HCT116 (cell line): ENCODE data around the gene CAPRIN2. TPM values are rescaled to one million over a fixed set of nuclear protein-coding genes. Genes with fewer than 3 reads are reported as not detected.

Experiments used
- ATAC-seq: fragments of 200-7000 bp; cut with Tn5 transposase; 2 replicates; pipeline ENCODE4 v1.9.1; 2020; ENCODE audit warnings: mild to moderate bottlenecking, moderate library complexity
- Bru-seq: library from RNA; stranded (reverse); fragments of 400-500 nt; gene quantifications from one replicate; lab custom pipeline; 2021; lab: Mats Ljungman, UMichigan
- BruChase-seq, 2 experiments: library from RNA; stranded (reverse); fragments of 400-500 nt; gene quantifications; one replicate each; lab custom pipeline; 2021; lab: Mats Ljungman, UMichigan
- BruUV-seq: library from RNA; stranded (reverse); fragments of 400-500 nt; replicated peaks from 2 replicates; lab custom pipeline; 2021; lab: Mats Ljungman, UMichigan
- CTCF ChIA-PET: fragments of 300-600 bp; sonication (Branson Sonifier 250); formaldehyde crosslinking; loops from one replicate; lab custom pipeline; 2021; ENCODE audit warnings: antibody characterized with exemption; lab: Charles Lee
- POLR2A ChIA-PET: fragments of 300-600, 350-600 bp; sonication (Branson Sonifier 250); formaldehyde crosslinking; loops from one replicate; lab custom pipeline; 2021; ENCODE audit warnings: antibody characterized with exemption; lab: Charles Lee
- RAD21 ChIA-PET, 2 experiments: fragments of 300-600 bp; sonication (Branson Sonifier 250); formaldehyde crosslinking; loops; one replicate each; lab custom pipeline; 2023; ENCODE audit warnings: low total read pairs in 2 of 2; ENCODE audit not compliant: uncharacterized antibody in 2 of 2, unreplicated experiment in 2 of 2, low non-redundant PET in 1 of 2; lab: Charles Lee
- DNase-seq: peaks from one replicate; pipeline ENCODE4 v3.0.0-alpha.2; 2010; ENCODE audit warnings: low read depth, low spot score
- H2AFZ ChIP-seq: fragments of 200-600 bp; shearing (Covaris generic), sonication (generic); 2 replicates; pipeline ENCODE4 v1.6.1; 2017; ENCODE audit warnings: low read depth, mixed run types, mixed read lengths, antibody characterized with exemption, low read length; ENCODE audit not compliant: poor library complexity, severe bottlenecking
- H3K27ac ChIP-seq: 2 replicates; pipeline ENCODE4 v1.5.1; 2012; ENCODE audit warnings: low read depth, low read length
- H3K27me3 ChIP-seq: fragments of 200-600 bp; sonication (generic); 2 replicates; pipeline ENCODE4 v1.6.1; 2016; ENCODE audit warnings: mixed run types, low read length, mixed read lengths; ENCODE audit not compliant: insufficient read depth
- H3K36me3 ChIP-seq, 2 experiments: fragments of 200-500 bp in 1 of 2; fragments of 200-600 bp in 1 of 2; sonication (Bioruptor generic) in 1 of 2; sonication (generic) in 1 of 2; 2 replicates each; pipeline versions ENCODE4 v1.5.1 to v1.6.1; 2014 to 2016; ENCODE audit warnings: low read length in 2 of 2, inconsistent platforms in 1 of 2, mixed read lengths in 1 of 2, mixed run types in 1 of 2; ENCODE audit not compliant: insufficient read depth in 2 of 2, control insufficient read depth in 1 of 2
- H3K4me1 ChIP-seq, 2 experiments: fragments of 200-600 bp in 1 of 2; sonication (generic) in 1 of 2; 2 replicates each; pipeline versions ENCODE4 v1.5.1 to v1.6.1; 2012 to 2017; ENCODE audit warnings: low read length in 2 of 2, inconsistent platforms in 1 of 2, mild to moderate bottlenecking in 1 of 2, mixed read lengths in 1 of 2, mixed run types in 1 of 2, moderate library complexity in 1 of 2; ENCODE audit not compliant: insufficient read depth in 2 of 2, control insufficient read depth in 1 of 2
- H3K4me2 ChIP-seq: fragments of 200-600 bp; sonication (generic); 2 replicates; pipeline ENCODE4 v1.6.1; 2017; ENCODE audit warnings: mixed run types, low read length, mixed read lengths
- H3K4me3 ChIP-seq, 2 experiments: fragments of 200-600 bp in 1 of 2; sonication (generic) in 1 of 2; replicated peaks in 1 of 2; 2 replicates each; pipeline ENCODE4 v1.5.1; 2011 to 2016; ENCODE audit warnings: low read length in 2 of 2, control low read depth in 1 of 2, low read depth in 1 of 2, mild to moderate bottlenecking in 1 of 2, mixed read lengths in 1 of 2, mixed run types in 1 of 2
- H3K79me2 ChIP-seq: fragments of 200-600 bp; sonication (generic); 2 replicates; pipeline ENCODE4 v1.6.1; 2017; ENCODE audit warnings: mild to moderate bottlenecking, mixed run types, low read length, moderate library complexity, mixed read lengths; ENCODE audit not compliant: insufficient read depth
- H3K9ac ChIP-seq: fragments of 200-600 bp; sonication (generic); 2 replicates; pipeline ENCODE4 v1.6.1; 2016; ENCODE audit warnings: low read length, mixed read lengths
- H3K9me2 ChIP-seq: fragments of 200-600 bp; sonication (generic), shearing (Covaris generic); 2 replicates; pipeline ENCODE4 v1.6.1; 2017; ENCODE audit warnings: mixed run types, mild to moderate bottlenecking, moderate library complexity; ENCODE audit not compliant: insufficient read depth
- H3K9me3 ChIP-seq, 2 experiments: fragments of 200-500 bp in 1 of 2; fragments of 200-600 bp in 1 of 2; sonication (Bioruptor generic) in 1 of 2; sonication (generic) in 1 of 2; 2 replicates each; pipeline ENCODE4 v1.6.1; 2014 to 2017; ENCODE audit warnings: low read length in 2 of 2, mixed read lengths in 2 of 2, inconsistent platforms in 1 of 2, low read depth in 1 of 2, mild to moderate bottlenecking in 1 of 2, mixed run types in 1 of 2, moderate library complexity in 1 of 2; ENCODE audit not compliant: control insufficient read depth in 1 of 2, insufficient read depth in 1 of 2
- H4K20me1 ChIP-seq: fragments of 200-600 bp; sonication (generic), shearing (Covaris generic); 2 replicates; pipeline ENCODE4 v1.6.1; 2017; ENCODE audit warnings: mixed run types, mild to moderate bottlenecking, moderate library complexity; ENCODE audit not compliant: insufficient read depth
- ATF3 ChIP-seq: IDR thresholded peaks from 2 replicates; pipeline ENCODE4 v1.6.1; 2012
- CBX3 ChIP-seq: IDR thresholded peaks from 2 replicates; pipeline ENCODE4 v1.6.1; 2012; ENCODE audit warnings: low read depth
- CTCF ChIP-seq, 3 experiments: fragments of 200-600 bp in 1 of 3; sonication (generic) in 1 of 3; IDR thresholded peaks in 2 of 3; conservative IDR thresholded peaks in 1 of 3; 2 replicates each; pipeline ENCODE4 v1.5.1; 2012 to 2017; ENCODE audit warnings: low read depth in 2 of 3, low read length in 2 of 3, antibody characterized with exemption in 1 of 3, borderline replicate concordance in 1 of 3, control low read depth in 1 of 3, mild to moderate bottlenecking in 1 of 3, mixed read lengths in 1 of 3, mixed run types in 1 of 3, moderate library complexity in 1 of 3; ENCODE audit not compliant: insufficient read depth in 1 of 3
- EGR1 ChIP-seq: IDR thresholded peaks from 2 replicates; pipeline ENCODE4 v1.6.1; 2012; ENCODE audit warnings: low read depth
- ELF1 ChIP-seq: IDR thresholded peaks from 2 replicates; pipeline ENCODE4 v1.6.1; 2012; ENCODE audit warnings: low read depth, borderline replicate concordance
- EZH2 ChIP-seq: fragments of 200-600 bp; sonication (generic); IDR thresholded peaks from 2 replicates; pipeline ENCODE4 v1.6.1; 2017; ENCODE audit warnings: antibody characterized with exemption, mixed run types
- EZH2phosphoT487 ChIP-seq: fragments of 200-600 bp; IDR thresholded peaks from 2 replicates; pipeline ENCODE4 v1.6.1; 2018; ENCODE audit warnings: antibody characterized with exemption, borderline replicate concordance
- FOSL1 ChIP-seq: IDR thresholded peaks from 2 replicates; pipeline ENCODE4 v1.6.1; 2012; ENCODE audit warnings: low read depth
- JUND ChIP-seq: IDR thresholded peaks from 2 replicates; pipeline ENCODE4 v1.6.1; 2012
- POLR2A ChIP-seq: IDR thresholded peaks from 2 replicates; pipeline ENCODE4 v1.7.0; 2011; ENCODE audit warnings: borderline replicate concordance; ENCODE audit not compliant: insufficient read depth, insufficient read length; ENCODE audit errors: extremely low read depth
- POLR2AphosphoS5 ChIP-seq: IDR thresholded peaks from 2 replicates; pipeline ENCODE4 v1.6.1; 2011; ENCODE audit warnings: mild to moderate bottlenecking, low read depth, low read length, moderate library complexity
- RAD21 ChIP-seq: IDR thresholded peaks from 2 replicates; pipeline ENCODE4 v1.6.1; 2012; ENCODE audit warnings: low read depth, mild to moderate bottlenecking
- REST ChIP-seq: IDR thresholded peaks from 2 replicates; pipeline ENCODE4 v1.6.1; 2012; ENCODE audit warnings: low read depth
- SP1 ChIP-seq: IDR thresholded peaks from 2 replicates; pipeline ENCODE4 v1.6.1; 2012; ENCODE audit warnings: low read depth
- SRF ChIP-seq: IDR thresholded peaks from 2 replicates; pipeline ENCODE4 v1.6.1; 2012; ENCODE audit warnings: low read depth
- YY1 ChIP-seq: IDR thresholded peaks from 2 replicates; pipeline ENCODE4 v1.6.1; 2011; ENCODE audit warnings: low read length, low read depth, moderate library complexity, mild to moderate bottlenecking; ENCODE audit not compliant: insufficient replicate concordance; ENCODE audit errors: extremely low read depth
- ZFX ChIP-seq: fragments of 450-650 bp; IDR thresholded peaks from 2 replicates; pipeline ENCODE4 v1.6.1; 2017
- intact Hi-C: fragments of 100-400 bp; cut with micrococcal nuclease; formaldehyde crosslinking; loops from 2 replicates; pipeline ENCODE4 v1.10.0; 2022
- long read RNA-seq: library from polyadenylated mRNA; unstranded; transcript quantifications from one replicate; pipeline ENCODE4 v2.0.0, GENCODE V29; 2021; ENCODE audit not compliant: unreplicated experiment
- polyA plus RNA-seq: library from polyadenylated mRNA; unstranded; fragments of >200 nt; gene quantifications from 2 replicates; pipeline ENCODE4 v1.2.1, GENCODE V29; 2012; ENCODE audit warnings: missing spikeins
- total RNA-seq: library from RNA; stranded (reverse); gene quantifications from one replicate; pipeline ENCODE4 v1.2.1, GENCODE V29; 2021; ENCODE audit not compliant: unreplicated experiment

The CAPRIN2 gene
- 30.8 TPM for total RNA-seq
- polyA plus RNA-seq, result 19.0 and 24.0 TPM in 2 replicates
- percentile 86 among the genes with signal in this experiment for Bru-seq, nascent RNA
- percentile 84 among the genes with signal in this experiment for BruChase-seq, experiment 1, labeled RNA remaining after a 6-hour chase
- BruChase-seq, experiment 2, labeled RNA remaining after a 2-hour chase, result percentile 90 among the genes with signal in this experiment
- long read RNA-seq, partial matches to known transcripts, result 5 of 22 reads
- long read RNA-seq, other reads (novel, unspliced or antisense), result 17 of 22 reads

GRCh38 chr12:30754750-30755394 lies at the start of gene CAPRIN2:
Gene CAPRIN2, minus strand, starts transcription at chr12:30754951. Its CDS starts 1,431 bp downstream, at chr12:30753520.
- Histone ChIP-seq H3K9me2 (no peaks in the 10 kb centered on the region), H3K79me2 (peaks cover 35% of the 10 kb centered on the region), H3K4me1 (peaks cover 4 to 21% of the 10 kb centered on the region in 2 experiments; a peak in 3 of 4 replicates), H3K4me3 (peak within 1 kb of the TSS; percentile 64 to 77), H3K27me3 (no peaks in the 10 kb centered on the region), H3K27ac (peak within 1 kb of the TSS; percentile 71), H3K36me3 (peaks cover 0 to 1% of the 10 kb centered on the region in 2 experiments; a peak in 1 of 4 replicates), H3K9me3 (no peaks in the 10 kb centered on the region), H2AFZ (peak within 1 kb of the TSS; percentile 69), H3K4me2 (peak within 1 kb of the TSS; percentile 88), H3K9ac (peak within 1 kb of the TSS; percentile 72), H4K20me1 (no peaks in the 10 kb centered on the region)
- intact Hi-C loops, result loop anchor here (1.0 to 5.0 kb wide), 3 partner anchors 40 to 298 kb away; partner anchors contain the start of gene IPO8
- ATAC-seq (peak; percentile 91), DNase-seq (peak; percentile 89)
- RAD21 ChIA-PET, result interaction anchor here (0.6 to 1.2 kb wide), 6 partner anchors 39 to 55 kb away, joined by 3 to 4 read pairs (median 3); no protein-coding TSS in a partner anchor
- POLR2A ChIA-PET, result interaction anchor here (0.6 to 3.2 kb wide), 7 partner anchors 9 to 1238 kb away, joined by 3 to 27 read pairs (median 3); no protein-coding TSS in a partner anchor
- no TSS peak for BruUV-seq
- CTCF ChIA-PET, result interaction anchor here (1.3 kb wide), 1 partner anchor 13 kb away, joined by 3 read pairs; no protein-coding TSS in a partner anchor
- TF ChIP-seq SRF (no peak), ATF3 (no peak), REST (no peak), EGR1 (peak; percentile 79), EZH2phosphoT487 (no peak), YY1 (peak; percentile 74), CTCF (IDR thresholded peaks at IDR 0.05 in 2 of 3, conservative IDR thresholded peaks at IDR 0.05 in 1 of 3; ENCODE audit: borderline replicate concordance in 1 of 3, insufficient read depth in 1 of 3, low read depth in 2 of 3, low read length in 2 of 3) (peak; percentile 23 to 55 (median 32); a peak in 4 of 6 replicates), FOSL1 (no peak), EZH2 (no peak), ELF1 (0 out of 2 replicates have a peak, but pooled peaks have one; percentile 34), CBX3 (0 out of 2 replicates have a peak, but pooled peaks have one; percentile 58), JUND (no peak), RAD21 (peak; percentile 79), POLR2A (peak; percentile 60), POLR2AphosphoS5 (peak; percentile 78), ZFX (peak; percentile 40), SP1 (peak; percentile 67)
